ENCODE measurements around the gene WFS1.

WFS1 gene, protein sequence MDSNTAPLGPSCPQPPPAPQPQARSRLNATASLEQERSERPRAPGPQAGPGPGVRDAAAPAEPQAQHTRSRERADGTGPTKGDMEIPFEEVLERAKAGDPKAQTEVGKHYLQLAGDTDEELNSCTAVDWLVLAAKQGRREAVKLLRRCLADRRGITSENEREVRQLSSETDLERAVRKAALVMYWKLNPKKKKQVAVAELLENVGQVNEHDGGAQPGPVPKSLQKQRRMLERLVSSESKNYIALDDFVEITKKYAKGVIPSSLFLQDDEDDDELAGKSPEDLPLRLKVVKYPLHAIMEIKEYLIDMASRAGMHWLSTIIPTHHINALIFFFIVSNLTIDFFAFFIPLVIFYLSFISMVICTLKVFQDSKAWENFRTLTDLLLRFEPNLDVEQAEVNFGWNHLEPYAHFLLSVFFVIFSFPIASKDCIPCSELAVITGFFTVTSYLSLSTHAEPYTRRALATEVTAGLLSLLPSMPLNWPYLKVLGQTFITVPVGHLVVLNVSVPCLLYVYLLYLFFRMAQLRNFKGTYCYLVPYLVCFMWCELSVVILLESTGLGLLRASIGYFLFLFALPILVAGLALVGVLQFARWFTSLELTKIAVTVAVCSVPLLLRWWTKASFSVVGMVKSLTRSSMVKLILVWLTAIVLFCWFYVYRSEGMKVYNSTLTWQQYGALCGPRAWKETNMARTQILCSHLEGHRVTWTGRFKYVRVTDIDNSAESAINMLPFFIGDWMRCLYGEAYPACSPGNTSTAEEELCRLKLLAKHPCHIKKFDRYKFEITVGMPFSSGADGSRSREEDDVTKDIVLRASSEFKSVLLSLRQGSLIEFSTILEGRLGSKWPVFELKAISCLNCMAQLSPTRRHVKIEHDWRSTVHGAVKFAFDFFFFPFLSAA

GRCh38 chr4:6269616-6270511, at the start of gene WFS1:
TSS of gene WFS1 (plus strand) at chr4:6269850. CDS start at chr4:6277456, 7,606 bp downstream.
- peak; percentile 99 for DNase-seq

DNA sequence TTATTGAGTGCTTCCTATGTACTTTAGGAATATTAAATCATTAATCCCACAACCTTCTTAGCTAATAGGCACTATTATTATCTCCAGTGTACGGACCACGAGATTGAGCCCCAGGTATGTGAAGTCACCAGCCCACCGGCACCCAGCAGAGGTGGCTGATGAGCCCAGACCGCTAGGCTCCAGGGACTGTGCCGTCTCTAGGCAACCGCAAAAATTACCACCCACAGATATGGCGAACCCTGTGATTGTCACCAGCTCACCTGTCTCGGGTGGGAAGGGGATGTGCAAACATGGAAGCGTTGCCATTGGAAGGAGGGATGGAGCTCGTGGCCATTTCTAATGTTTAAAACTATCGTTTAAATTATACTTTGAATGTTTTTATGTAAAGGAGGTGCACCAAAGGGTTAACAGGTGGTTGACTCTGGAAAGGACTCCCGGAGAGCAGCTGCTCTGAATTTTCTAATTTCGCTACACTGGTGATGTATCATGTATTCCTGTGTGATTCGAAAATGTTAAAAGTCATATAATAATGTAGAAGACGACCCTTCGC, 48.3 kb upstream of the WFS1 start:
- no peak for DNase-seq

- no peak for DNase-seq
Observed at GRCh38 chr4:6221851-6222760, 47.5 kb upstream of the WFS1 start.

- no peak for DNase-seq
Observed at GRCh38 chr4:6222761-6223292, 46.8 kb upstream of the WFS1 start.

GRCh38 chr4:6224735-6225134, 44.9 kb upstream of the WFS1 start:
- no peak for DNase-seq

GRCh38 chr4:6225469-6225868, 44.2 kb upstream of the WFS1 start:
- no peak for DNase-seq

GRCh38 chr4:6226506-6226905, 43.1 kb upstream of the WFS1 start:
- DNase-seq, result no peak

DNA sequence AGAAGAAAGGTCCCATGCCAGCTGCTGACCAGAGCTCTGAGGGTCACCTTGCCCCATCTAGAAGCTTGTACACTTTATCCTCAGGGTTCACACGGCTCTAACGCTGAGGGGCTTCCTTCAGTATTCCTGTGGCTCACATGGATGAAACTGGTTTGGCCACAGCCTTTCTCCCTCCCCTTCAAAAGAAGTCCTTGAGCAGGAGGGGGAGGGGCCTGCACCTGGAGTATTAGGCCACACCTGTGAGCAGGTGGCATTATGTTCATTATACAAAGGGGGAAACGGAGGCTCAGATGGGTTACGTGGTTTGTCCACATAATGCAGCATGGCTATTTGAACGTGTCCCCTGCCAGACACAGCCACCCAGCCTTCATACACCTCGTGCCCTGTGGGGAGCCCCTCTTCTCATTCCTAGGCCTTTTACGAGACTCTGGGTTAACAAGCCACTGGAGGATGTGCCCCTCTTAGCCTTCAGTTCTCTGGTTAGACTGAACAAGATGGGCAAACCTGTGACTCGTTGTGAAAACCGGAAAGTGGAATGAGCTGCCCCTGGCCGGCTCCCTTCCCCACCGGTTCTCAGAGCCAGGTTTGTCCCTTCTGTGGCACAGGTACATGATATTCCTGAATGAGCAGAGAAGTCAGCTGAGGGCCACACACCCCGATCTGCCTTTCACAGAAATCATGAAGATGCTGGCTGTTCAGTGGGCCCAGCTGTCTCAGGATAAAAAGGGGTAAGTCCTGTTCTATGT, 42.1 kb upstream of the WFS1 start:
- no peak for DNase-seq

GRCh38 chr4:6228158-6229067, 41.2 kb upstream of the WFS1 start:
- no peak for DNase-seq

- no peak for DNase-seq
Observed at GRCh38 chr4:6229095-6229494, 40.6 kb upstream of the WFS1 start.

DNA sequence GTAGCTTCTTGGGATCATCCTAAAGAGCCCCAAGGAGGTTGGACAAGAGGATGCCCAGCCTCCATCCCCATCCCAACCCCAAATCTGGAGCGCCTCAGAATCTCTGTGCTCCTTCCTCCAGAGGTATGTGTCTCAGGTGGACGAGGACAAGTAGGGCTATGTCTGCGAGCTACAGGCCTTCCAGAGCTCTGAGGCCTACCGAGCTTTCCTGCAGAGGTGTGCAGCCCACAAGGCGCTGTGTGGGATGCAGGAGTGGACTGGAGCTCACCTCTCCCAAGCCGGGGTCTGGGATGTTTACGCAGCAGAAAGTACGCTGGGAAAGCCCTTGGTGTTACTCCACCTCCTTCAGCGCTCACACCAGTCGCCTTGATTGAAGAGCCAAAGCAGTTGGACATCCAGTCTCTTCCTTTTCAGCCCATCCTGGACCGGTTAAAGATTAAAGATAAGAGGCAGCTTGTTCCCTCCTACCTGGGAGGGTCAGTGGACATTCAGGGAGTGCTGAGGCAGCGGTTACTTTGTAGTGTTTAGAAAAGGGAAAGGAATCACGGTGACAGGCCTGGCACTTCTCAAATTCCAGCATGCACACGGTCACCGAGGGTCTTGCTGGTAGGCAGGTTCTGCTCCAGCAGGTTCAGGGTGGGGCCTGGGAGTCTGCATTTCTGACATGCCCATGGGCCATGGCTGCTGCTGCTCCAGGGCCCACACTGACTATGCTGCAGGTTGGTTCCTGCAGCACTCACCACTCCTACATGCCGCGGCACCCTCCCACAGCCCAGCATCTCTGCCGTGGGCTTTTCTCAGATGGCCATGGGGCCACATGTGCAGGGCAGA, 39.8 kb upstream of the WFS1 start:
- no peak for DNase-seq

GRCh38 chr4:6230502-6230785, 39.2 kb upstream of the WFS1 start:
- DNase-seq, result no peak

- no peak for DNase-seq
Observed at GRCh38 chr4:6230827-6231662, 38.6 kb upstream of the WFS1 start.

- no peak for DNase-seq
Observed at GRCh38 chr4:6231663-6232165, 37.9 kb upstream of the WFS1 start.

DNA sequence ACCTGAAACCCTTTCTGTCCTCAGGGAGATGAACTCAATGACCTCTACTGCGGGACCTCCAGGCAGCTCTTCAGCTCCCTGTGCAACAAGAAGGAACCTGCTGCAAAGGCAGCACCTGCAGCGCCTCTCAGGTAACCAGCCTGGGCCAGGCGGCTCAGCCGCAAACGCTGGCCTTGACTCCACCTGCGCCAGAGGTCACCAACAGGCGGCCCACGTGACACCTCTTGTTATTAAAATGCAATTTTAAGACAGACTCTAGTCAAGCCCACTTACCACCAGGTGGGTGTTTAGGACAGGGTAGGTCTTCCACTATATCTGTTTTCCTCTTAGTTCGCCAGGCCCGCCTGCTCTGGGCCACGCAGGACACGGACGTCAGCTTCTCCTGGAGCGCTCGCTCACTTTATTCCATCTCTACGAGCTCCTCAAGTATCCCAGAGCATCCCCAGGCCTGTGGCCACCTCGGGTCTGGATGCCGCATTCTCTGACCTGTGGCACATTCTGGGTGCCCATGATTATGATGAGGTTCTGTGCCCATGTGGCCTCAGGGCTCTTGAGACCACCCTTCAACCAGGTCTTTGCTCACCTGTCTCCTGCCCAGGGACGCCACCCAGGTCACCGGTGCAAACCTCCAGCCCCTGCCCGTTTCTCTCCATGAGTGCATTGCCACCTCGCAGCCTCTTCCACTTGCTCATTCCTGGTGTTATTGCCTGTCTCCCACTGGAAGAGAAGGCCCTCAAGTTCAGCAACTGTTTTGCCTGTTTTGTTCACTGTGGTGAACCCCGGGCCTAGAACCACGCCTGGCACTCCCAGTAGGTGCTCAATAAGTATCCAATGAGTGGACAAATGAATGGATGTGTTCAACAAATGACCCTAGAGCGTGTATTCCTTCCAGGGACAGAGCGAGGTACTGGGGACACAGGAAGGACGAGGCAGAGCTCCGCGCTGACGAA, 36.5 kb upstream of the WFS1 start:
- DNase-seq, result no peak

- no peak for DNase-seq
Observed at GRCh38 chr4:6233929-6234328, 35.7 kb upstream of the WFS1 start.

Data from activated effector memory CD4-positive, alpha-beta T cell treated with Interleukin-2 at 50 U/mL for 16 hours (primary cell).